Measurements from ENCODE around the gene PKNOX2.

DNA sequence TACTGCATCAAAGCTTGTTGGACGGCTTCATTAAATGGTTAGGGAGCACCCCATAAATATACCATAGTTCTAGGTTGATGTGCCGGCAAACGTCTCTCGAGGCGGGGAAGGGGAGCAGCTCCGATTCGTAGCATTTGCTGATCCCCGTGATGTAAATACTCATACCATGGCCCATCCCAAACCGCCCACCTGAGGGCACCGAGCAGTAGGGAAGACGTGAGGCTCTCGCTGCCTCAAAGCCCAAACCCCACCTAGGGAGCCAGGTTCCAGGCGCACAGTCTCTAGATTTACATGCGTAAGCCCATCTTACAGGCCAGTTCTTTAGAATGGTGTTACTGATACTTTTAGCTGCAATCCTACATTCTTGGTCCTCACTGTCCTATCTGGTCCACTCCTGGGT lies 207.5 kb downstream of the PKNOX2 start:
- TF ChIP-seq, protein P1, sequence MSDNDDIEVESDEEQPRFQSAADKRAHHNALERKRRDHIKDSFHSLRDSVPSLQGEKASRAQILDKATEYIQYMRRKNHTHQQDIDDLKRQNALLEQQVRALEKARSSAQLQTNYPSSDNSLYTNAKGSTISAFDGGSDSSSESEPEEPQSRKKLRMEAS (IDR thresholded peaks at IDR 0.05): no peak
- TF ChIP-seq, protein P2, sequence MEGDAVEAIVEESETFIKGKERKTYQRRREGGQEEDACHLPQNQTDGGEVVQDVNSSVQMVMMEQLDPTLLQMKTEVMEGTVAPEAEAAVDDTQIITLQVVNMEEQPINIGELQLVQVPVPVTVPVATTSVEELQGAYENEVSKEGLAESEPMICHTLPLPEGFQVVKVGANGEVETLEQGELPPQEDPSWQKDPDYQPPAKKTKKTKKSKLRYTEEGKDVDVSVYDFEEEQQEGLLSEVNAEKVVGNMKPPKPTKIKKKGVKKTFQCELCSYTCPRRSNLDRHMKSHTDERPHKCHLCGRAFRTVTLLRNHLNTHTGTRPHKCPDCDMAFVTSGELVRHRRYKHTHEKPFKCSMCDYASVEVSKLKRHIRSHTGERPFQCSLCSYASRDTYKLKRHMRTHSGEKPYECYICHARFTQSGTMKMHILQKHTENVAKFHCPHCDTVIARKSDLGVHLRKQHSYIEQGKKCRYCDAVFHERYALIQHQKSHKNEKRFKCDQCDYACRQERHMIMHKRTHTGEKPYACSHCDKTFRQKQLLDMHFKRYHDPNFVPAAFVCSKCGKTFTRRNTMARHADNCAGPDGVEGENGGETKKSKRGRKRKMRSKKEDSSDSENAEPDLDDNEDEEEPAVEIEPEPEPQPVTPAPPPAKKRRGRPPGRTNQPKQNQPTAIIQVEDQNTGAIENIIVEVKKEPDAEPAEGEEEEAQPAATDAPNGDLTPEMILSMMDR (IDR thresholded peaks at IDR 0.05; ENCODE audit: low read depth, low read length, missing input control): no peak
